ENCODE results near the gene MEG3.

The MEG3 gene

GRCh38 chr14:100899884-100900771 is 74.2 kb downstream of the MEG3 start:
- no peak for DNase-seq

DNA sequence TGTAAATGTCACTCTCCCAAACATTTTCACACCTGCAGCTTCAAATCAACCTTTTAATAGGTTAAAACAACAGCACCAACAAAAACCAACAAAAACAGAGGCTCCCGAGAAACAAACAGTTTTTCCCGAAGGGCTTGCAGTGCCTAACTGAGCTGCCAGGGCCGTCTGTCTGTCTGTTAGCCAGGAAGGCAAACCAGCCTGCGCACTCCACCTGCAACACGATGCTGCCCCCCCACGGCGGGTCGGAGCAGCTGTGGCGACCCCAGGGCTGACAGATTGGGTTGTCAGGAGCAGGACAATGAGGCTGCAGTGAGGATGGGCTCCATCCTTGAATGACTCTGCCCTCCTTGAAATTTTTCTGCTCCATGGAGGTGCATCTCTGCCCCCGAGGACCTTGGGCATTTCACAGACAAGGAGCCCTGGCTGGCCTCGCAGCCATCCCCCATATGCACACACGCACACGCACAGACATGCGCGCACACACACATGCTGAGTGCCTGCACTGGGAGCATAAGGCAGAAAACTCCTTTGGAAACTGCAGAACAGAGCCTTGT is 75.0 kb downstream of the MEG3 start:
- no peak for DNase-seq

GRCh38 chr14:100901391-100902183 is 75.7 kb downstream of the MEG3 start:
- no peak for DNase-seq

- DNase-seq = no peak
These were observed 76.6 kb downstream of the MEG3 start for GRCh38 chr14:100902295-100903133.

- no peak for DNase-seq
These were observed 77.2 kb downstream of the MEG3 start for GRCh38 chr14:100903134-100903468.

DNA sequence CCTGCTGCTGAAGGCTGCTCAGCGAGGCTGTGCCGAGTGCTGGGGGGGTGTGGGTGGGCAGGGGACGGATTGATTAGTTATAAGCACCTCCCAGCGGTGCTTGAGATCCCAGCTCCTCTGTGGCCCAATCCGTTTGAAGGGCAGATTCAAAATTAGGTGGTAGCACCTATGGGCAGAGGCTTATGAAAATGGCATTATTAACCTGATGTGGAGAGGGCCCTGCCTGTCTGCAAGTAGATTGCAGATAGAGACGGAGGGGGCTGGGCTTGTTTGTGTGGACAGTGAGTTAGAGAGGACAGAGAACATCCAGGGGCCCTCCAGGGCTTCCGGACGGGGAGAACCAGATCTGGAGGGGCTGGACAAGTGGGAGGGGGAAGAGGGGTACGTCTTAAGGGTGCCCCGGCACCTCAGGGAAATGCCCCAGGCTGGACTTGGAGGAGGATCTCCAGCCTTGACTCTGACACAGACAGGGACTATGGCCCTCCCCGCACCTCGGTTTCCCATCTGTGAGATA is 77.8 kb downstream of the MEG3 start, which contains the start of gene RTL1:
Gene RTL1 (minus strand): TSS at position 51 of the 514 bp plus-strand sequence. CDS start 18,934 bp downstream, outside the sequence.
- no peak for DNase-seq

- no peak for DNase-seq
These were observed 78.6 kb downstream of the MEG3 start for GRCh38 chr14:100904307-100905087.

GRCh38 chr14:100905166-100905565 is 79.2 kb downstream of the MEG3 start:
- no peak for DNase-seq

GRCh38 chr14:100906420-100906819 is 80.5 kb downstream of the MEG3 start:
- DNase-seq = no peak

GRCh38 chr14:100907240-100907639 is 81.3 kb downstream of the MEG3 start:
- DNase-seq = no peak

DNA sequence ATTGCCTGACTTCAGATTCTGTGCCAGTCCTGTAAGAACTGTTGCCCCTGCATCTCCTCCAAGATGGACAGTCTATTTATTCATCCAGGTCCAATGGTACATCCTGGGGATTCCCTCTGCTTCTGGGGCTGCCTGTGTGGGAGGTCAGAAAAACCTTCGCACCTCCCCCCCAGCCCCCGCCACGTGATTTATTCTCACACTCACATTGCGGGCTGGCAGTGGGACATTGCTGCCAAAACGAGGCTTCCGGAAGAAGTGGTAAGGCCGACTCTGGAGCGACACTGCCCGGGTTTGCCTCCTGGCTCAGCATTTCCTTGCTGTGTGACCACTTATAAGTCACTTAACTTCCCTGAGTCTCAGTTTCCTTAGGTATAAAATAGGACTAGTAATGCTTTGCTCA is 83.5 kb downstream of the MEG3 start:
- no peak for DNase-seq
